ENCODE results near the gene OR2B2.

OR2B2 gene

DNA sequence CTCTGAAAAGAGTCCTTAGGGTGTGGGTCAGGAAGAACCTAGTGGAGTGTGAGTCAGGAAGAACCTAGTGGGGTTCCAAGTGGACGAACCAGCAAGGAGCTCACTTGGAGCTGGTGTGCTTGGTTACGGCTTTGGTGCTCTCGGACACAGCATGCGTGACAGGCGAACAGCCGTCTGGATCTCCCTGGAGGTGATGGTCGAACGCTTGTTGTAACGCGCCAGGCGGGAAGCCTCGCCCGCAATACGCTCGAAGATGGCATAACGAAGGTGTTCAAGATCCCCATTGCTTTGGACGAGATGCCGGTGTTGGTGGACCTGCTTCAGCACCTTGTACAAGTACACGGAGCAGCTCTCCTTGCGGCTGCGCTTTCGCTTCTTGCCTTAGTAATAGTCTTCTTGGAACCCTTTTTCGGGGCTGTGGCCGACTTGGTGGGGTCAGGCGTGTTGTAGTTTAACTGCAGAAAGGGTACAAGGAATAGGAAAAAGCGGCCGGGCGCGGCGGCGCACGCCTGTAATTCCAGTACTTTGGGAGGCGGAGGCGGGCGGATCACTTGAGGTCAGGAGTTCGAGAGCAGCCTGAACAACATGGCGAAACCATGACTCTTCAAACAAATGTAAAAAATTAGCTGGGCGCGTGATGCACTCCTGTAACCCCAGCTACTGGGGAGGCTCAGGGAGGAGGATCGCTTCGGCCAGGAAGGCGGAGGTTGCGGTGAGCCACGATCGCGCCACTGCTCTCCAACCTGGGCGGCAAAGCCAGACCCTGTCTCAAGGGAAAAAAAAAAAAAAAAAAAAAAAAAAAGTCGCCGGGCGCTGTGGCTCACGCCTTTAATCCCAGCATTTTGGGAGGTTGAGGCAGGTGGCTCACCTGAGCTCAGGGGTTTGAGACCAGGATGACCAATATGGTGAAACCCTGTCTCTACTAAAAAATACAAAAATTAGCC is 48.0 kb downstream of the OR2B2 start:
- TF ChIP-seq, protein P1, sequence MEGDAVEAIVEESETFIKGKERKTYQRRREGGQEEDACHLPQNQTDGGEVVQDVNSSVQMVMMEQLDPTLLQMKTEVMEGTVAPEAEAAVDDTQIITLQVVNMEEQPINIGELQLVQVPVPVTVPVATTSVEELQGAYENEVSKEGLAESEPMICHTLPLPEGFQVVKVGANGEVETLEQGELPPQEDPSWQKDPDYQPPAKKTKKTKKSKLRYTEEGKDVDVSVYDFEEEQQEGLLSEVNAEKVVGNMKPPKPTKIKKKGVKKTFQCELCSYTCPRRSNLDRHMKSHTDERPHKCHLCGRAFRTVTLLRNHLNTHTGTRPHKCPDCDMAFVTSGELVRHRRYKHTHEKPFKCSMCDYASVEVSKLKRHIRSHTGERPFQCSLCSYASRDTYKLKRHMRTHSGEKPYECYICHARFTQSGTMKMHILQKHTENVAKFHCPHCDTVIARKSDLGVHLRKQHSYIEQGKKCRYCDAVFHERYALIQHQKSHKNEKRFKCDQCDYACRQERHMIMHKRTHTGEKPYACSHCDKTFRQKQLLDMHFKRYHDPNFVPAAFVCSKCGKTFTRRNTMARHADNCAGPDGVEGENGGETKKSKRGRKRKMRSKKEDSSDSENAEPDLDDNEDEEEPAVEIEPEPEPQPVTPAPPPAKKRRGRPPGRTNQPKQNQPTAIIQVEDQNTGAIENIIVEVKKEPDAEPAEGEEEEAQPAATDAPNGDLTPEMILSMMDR (IDR thresholded peaks at IDR 0.05; ENCODE audit: borderline replicate concordance, control extremely low read depth, extremely low read depth, insufficient read depth, missing control alignments) = no peak
- no peak for DNase-seq (ENCODE audit: low spot score)
- in situ Hi-C loops (cut with MboI; ENCODE audit: low sequenced_read_pairs, unreplicated experiment) = no loop called here

DNA sequence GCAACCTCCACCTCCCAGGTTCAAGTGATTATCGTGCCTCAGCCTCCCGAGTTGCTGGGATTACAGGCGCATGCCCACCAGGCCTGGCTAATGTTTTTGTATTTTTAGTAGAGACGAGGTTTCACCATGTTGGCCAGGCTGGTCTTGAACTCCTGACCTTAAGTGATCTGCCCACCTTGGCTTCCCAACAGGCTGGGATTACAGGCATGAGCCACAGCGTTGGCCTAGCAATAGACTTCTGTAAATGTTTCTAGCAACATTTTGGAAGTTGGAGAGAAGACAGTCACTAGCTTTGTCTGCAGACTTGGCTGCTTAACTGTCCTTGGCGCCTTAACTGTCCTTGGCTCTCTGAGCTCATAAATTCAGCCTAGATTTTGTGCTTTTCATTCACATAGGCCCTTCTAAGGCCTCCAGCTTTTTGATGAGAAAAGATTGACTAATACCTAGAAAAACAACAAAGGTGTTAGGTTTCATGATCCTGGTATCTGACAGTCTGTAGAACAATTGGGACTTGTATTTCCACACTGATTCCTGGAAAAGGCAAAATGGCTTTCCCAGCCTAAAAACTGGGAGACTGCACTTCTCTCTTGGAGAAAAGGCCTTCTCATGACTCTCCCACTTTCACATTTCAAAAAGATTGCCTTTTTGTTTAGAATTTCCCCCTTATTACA is 49.7 kb downstream of the OR2B2 start:
- no peak for DNase-seq (ENCODE audit: low spot score)
- in situ Hi-C loops (cut with MboI; ENCODE audit: low sequenced_read_pairs, unreplicated experiment) = no loop called here
- TF ChIP-seq, protein P1 (IDR thresholded peaks at IDR 0.05; ENCODE audit: borderline replicate concordance, control extremely low read depth, extremely low read depth, insufficient read depth, missing control alignments) = no peak

DNA sequence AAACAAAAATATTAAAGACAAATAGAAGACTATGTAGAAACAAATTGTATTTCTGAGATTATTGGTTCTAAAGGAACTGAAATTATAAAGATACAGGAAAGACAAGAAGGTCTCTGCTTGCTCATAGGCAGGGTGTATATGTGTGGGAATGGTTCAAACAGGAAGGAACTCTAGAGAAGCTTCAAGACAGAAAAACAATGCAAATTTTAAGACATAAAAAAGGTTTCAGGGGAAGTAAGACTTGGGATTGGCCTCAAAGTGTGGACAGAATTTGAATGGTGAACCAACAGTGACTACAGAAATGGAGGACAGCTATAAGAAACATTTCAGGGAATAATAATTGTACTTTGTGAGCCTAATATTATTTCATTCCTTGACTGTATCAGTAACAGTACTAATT is 50.3 kb downstream of the OR2B2 start:
- TF ChIP-seq, protein P1 (IDR thresholded peaks at IDR 0.05; ENCODE audit: borderline replicate concordance, control extremely low read depth, extremely low read depth, insufficient read depth, missing control alignments) = no peak
- in situ Hi-C loops (cut with MboI; ENCODE audit: low sequenced_read_pairs, unreplicated experiment) = no loop called here
- no peak for DNase-seq (ENCODE audit: low spot score)

DNA sequence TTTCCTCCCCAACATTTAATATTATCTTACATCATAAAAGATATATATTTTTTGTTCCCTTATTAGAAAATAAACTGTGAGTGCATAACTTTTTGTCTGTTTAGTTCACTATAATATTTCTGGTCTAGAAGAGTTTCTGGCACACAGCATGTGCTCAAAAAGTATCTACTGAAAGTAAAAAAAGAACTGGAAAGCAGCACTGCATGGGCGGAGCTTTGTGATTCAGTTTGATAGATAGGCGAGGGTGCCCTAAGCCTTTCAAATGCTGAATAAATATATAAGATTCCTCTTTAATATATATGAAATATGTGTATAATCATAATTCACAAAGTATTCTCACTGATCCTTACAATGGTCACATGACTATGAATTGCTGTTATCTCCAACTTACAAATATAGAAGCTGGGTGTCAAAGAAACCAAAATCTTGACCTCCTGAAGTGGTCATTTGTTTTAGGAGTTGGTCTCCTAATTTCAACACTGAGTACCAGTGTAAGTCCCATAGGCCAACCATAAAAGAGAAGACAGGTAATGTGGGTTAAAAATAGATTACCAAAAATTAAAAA is 50.8 kb downstream of the OR2B2 start:
- no peak for DNase-seq (ENCODE audit: low spot score)
- TF ChIP-seq, protein P1 (IDR thresholded peaks at IDR 0.05; ENCODE audit: borderline replicate concordance, control extremely low read depth, extremely low read depth, insufficient read depth, missing control alignments) = no peak
- in situ Hi-C loops (cut with MboI; ENCODE audit: low sequenced_read_pairs, unreplicated experiment) = no loop called here
